Colonic mucosa (tissue), 4 donors: ENCODE measurements around the gene TMEM81. TPM values are rescaled to one million over a fixed set of nuclear protein-coding genes. Genes with fewer than 3 reads are reported as not detected.

Source experiments
- DNase-seq: peaks from one replicate; pipeline ENCODE4 v3.0.0-alpha.2; 2020
- H3K27ac ChIP-seq: fragments of 200-600 bp; one replicate; pipeline ENCODE4 v1.8.0; 2021
- H3K27me3 ChIP-seq: fragments of 200-600 bp; one replicate; pipeline ENCODE4 v1.8.0; 2021
- H3K36me3 ChIP-seq: fragments of 200-600 bp; one replicate; pipeline ENCODE4 v1.8.0; 2021
- H3K4me1 ChIP-seq: fragments of 200-600 bp; one replicate; pipeline ENCODE4 v1.8.0; 2021; ENCODE audit warnings: mild to moderate bottlenecking
- H3K4me3 ChIP-seq: fragments of 200-600 bp; one replicate; pipeline ENCODE4 v1.8.0; 2021
- H3K9ac ChIP-seq, 2 donors: one replicate each; pipeline ENCODE4 v1.7.0; 2013; ENCODE audit warnings: control low read depth in 2 of 2, low read depth in 2 of 2, low read length in 2 of 2
- H3K9me3 ChIP-seq: fragments of 200-600 bp; one replicate; pipeline ENCODE4 v1.8.0; 2021
- CTCF ChIP-seq: fragments of 200-600 bp; IDR thresholded peaks from one replicate; pipeline ENCODE4 v1.8.0; 2022; ENCODE audit warnings: antibody characterized with exemption, mild to moderate bottlenecking
- intact Hi-C: fragments of 100-400 bp; cut with DNase I; formaldehyde crosslinking; loops from one replicate; pipeline ENCODE4 v1.14.1; 2022
- total RNA-seq, 2 donors: library from RNA; stranded (reverse); fragmentation: NEBNext Ultra II Directional in 1 of 2; extraction: Animal tissue kit (Norgen Biotek cat#: 25700) in 1 of 2; gene quantifications; one replicate each; pipeline ENCODE4 v1.2.1, GENCODE V29; 2021
- donor health status: healthy.
- donor health status: DM: no; HTN: no; CAD: no.
- donor health status: DM: no; HTN: no; CAD: no.

TMEM81 gene
- total RNA-seq, 2 donors from 2014 or later, result 2.4 to 2.5 TPM

- peak; percentile 76 for DNase-seq
- H3K27ac ChIP-seq, result no peak overlapping the region
- no peaks in the 10 kb centered on the region for H3K4me1 ChIP-seq
- H3K27me3 ChIP-seq, result no peaks in the 10 kb centered on the region
- peak overlapping the region in 1 of 2 donors; percentile 43 for H3K9ac ChIP-seq
- intact Hi-C loops, result loop anchor here (5.0 kb wide), 1 partner anchor 74 kb away; no protein-coding TSS in a partner anchor
- no peaks in the 10 kb centered on the region for H3K36me3 ChIP-seq
- no peak overlapping the region for H3K4me3 ChIP-seq
- no peaks in the 10 kb centered on the region for H3K9me3 ChIP-seq
- peak; percentile 75 for TF ChIP-seq CTCF
These were observed 22.6 kb downstream of the TMEM81 start for GRCh38 chr1:205061665-205062069.

- intact Hi-C loops, result loop anchor here (5.0 kb wide), 1 partner anchor 74 kb away; no protein-coding TSS in a partner anchor
- TF ChIP-seq CTCF, result no peak
These were observed 23.0 kb downstream of the TMEM81 start for GRCh38 chr1:205061227-205061626.

GRCh38 chr1:205060746-205061145 is 23.5 kb downstream of the TMEM81 start:
- Histone ChIP-seq H3K9me3 (no peaks in the 10 kb centered on the region), H3K36me3 (no peaks in the 10 kb centered on the region), H3K4me3 (no peak overlapping the region), H3K4me1 (no peaks in the 10 kb centered on the region), H3K9ac (no peak overlapping the region), H3K27me3 (no peaks in the 10 kb centered on the region), H3K27ac (no peak overlapping the region)
- no peak for TF ChIP-seq CTCF
- no peak for DNase-seq
- intact Hi-C loops, result loop anchor here (5.0 kb wide), 1 partner anchor 73 kb away; no protein-coding TSS in a partner anchor

More at GRCh38 chr1:205061227-205061626, 23.0 kb downstream of the TMEM81 start:
- Histone ChIP-seq H3K36me3 (no peaks in the 10 kb centered on the region), H3K4me3 (no peak overlapping the region), H3K27ac (no peak overlapping the region), H3K27me3 (no peaks in the 10 kb centered on the region), H3K9ac (no peak overlapping the region), H3K4me1 (no peaks in the 10 kb centered on the region), H3K9me3 (no peaks in the 10 kb centered on the region)
- no peak for DNase-seq

GRCh38 chr1:205059660-205060059 is 24.6 kb downstream of the TMEM81 start:
- no peak for DNase-seq
- Histone ChIP-seq H3K4me3 (no peak overlapping the region), H3K36me3 (no peaks in the 10 kb centered on the region), H3K27ac (no peak overlapping the region), H3K27me3 (no peaks in the 10 kb centered on the region), H3K9ac (no peak overlapping the region), H3K4me1 (no peaks in the 10 kb centered on the region), H3K9me3 (no peaks in the 10 kb centered on the region)
- intact Hi-C loops, result loop anchor here (5.0 kb wide), 1 partner anchor 72 kb away; no protein-coding TSS in a partner anchor
- TF ChIP-seq CTCF, result no peak

GRCh38 chr1:205058853-205059252 is 25.4 kb downstream of the TMEM81 start:
- Histone ChIP-seq H3K4me1 (no peaks in the 10 kb centered on the region), H3K9me3 (no peaks in the 10 kb centered on the region), H3K36me3 (no peaks in the 10 kb centered on the region), H3K9ac (no peak overlapping the region), H3K27me3 (no peaks in the 10 kb centered on the region), H3K4me3 (no peak overlapping the region), H3K27ac (no peak overlapping the region)
- DNase-seq, result no peak
- no peak for TF ChIP-seq CTCF
- intact Hi-C loops, result no loop called here
